Glomerular visceral epithelial cell (primary cell): ENCODE measurements around the gene JUN.

Experiments used
- DNase-seq: peaks from one replicate; pipeline ENCODE4 v3.0.0-alpha.2; 2016; ENCODE audit errors: extremely low spot score

The JUN gene

GRCh38 chr1:58783090-58783992, 506 bp downstream of the JUN start:
- DNase-seq, result peak; percentile 59

DNA sequence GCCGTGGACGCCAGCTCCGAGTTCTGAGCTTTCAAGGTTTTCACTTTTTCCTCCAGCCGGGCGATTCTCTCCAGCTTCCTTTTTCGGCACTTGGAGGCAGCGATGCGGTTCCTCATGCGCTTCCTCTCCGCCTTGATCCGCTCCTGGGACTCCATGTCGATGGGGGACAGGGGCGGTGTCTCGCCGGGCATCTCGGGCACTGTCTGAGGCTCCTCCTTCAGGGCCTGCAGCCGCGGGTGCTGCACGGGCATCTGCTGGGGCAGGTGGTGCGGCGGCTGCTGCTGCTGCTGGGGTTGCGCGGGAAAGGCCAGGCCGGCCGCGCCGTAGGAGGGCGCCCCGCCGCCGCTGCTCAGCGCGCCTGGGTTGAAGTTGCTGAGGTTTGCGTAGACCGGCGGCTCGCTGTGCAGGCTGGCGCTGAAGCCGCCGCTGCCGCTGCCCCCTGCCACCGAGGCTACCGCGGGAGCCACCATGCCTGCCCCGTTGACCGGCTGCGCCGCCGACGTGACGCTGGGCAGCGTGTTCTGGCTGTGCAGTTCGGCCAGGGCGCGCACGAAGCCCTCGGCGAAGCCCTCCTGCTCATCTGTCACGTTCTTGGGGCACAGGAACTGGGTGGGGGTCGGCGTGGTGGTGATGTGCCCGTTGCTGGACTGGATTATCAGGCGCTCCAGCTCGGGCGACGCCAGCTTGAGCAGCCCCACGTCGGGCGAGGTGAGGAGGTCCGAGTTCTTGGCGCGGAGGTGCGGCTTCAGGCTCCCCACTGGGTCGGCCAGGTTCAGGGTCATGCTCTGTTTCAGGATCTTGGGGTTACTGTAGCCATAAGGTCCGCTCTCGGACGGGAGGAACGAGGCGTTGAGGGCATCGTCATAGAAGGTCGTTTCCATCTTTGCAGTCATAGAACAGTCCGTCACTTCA, 1.4 kb downstream of the JUN start:
- peak; percentile 47 for DNase-seq

DNA sequence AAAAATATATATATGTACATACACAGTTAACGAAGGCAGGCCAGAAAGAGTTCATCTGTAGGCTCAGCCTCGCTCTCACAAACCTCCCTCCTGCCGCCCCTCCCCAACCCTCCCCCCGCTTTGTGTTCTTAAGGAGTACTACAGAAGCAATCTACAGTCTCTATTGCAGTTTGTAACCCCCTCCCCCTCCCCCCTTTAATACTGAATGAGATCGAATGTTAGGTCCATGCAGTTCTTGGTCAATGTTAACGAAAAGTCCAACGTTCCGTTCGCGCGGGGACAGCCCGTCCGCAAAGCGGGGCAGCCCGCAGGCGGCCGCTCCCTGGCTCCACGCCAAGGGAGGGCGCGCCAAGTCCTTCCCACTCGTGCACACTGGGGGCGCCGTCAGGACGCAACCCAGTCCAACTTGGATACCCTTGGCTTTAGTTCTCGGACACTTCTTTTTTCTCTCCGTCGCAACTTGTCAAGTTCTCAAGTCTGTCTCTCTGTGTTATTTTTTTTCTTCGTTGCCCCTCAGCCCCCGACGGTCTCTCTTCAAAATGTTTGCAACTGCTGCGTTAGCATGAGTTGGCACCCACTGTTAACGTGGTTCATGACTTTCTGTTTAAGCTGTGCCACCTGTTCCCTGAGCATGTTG, 2.2 kb downstream of the JUN start:
- DNase-seq, result peak; percentile 83

GRCh38 chr1:58780836-58781452, 2.9 kb downstream of the JUN start:
- peak; percentile 35 for DNase-seq

GRCh38 chr1:58780411-58780810, 3.4 kb downstream of the JUN start:
- DNase-seq, result no peak

- DNase-seq, result peak; percentile 61
These were observed 4.0 kb downstream of the JUN start for GRCh38 chr1:58779801-58780382.

GRCh38 chr1:58779059-58779754, 4.6 kb downstream of the JUN start:
- peak; percentile 22 for DNase-seq

DNA sequence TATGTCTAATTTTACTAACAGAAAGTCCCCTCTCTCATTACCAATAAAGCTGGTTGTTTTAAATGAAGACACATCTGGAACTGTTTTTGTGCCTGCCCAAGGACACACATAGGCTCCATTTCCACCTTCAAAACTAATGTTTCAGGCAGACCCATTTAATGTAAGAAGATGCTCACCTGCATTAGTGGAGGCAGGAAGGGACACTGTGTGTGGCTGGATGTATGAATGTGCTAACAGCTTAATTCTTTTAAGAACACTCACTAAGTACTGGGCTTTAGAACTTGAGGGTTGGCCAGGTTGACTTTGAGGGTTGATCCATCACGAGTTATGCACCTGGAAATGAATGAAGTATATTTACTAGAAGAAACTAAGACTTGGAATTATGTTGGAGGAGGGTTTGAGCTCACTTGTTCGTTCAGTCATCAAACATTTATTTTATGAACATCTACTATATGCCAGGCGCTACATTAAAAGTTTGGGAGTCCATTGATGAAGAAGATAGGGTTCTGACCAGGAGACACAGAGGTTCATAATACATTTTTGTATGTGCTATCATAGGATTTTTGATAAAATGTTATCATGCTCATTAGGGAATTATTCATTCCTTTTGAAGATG, 5.4 kb downstream of the JUN start:
- no peak for DNase-seq

GRCh38 chr1:58774027-58774426, 9.8 kb downstream of the JUN start:
- no peak for DNase-seq

DNA sequence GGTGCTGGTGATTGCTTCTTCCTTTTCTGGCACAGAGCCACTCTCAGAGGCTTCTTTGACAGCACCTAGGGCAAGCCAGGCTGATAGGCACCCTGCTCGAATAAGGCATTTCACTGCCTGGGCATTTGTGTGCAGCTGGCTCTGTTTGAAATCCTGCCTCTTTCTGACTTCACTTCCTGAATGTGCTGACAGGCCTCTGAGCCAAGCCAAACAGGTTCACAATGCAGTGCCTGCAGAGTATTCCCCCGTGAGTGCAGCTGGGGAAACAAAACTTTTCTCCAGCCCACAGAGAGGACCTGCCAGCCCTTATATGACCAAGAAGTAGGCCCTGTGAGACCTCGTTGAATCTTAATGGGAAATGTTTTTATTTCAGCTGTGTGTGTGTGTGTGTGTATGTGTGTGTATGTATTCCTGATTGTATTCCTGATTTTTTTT, 10.4 kb downstream of the JUN start:
- peak; percentile 29 for DNase-seq

- DNase-seq, result no peak
These were observed 14.0 kb downstream of the JUN start for GRCh38 chr1:58769809-58770320.

DNA sequence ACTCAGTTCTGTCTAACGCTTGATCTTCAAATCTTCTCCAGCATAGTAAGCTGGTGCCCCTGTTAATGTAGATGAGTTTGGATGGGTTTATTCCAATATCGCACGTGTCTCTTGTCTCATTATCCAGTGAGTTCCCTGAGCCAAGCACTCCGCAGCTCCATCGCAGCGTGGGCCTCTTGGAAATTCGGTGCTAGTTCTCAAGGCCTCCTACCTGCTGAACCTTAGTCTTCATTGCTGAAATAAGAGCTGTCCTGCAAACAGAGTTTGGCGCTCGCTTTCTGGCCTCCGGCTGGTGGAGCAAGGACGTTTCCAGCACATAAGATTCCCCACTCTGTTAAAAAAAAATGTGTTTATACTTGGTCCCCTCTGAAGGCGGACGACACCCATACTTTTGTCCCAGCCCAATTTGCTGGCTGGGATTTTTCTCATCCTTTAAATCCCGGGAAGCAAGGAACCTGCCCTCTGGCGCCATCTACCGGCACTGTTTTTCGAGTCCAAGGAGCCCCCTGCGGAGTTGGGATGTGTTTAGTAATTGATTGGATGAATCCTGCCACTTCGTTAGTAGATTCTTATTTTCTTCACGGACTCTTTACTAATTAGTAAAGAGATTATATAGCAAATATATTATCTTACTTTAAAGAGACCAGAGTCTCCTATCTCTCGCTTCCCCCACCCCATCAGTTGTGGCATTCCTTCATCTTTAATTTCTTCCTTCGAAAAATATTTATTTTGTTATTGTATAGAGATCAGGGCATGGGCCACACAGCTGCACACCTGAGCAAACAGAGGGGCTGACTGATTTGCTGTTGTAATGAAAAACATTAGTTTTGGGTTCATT, 14.7 kb downstream of the JUN start:
- peak; percentile 62 for DNase-seq

GRCh38 chr1:58768191-58768731, 15.6 kb downstream of the JUN start:
- no peak for DNase-seq

GRCh38 chr1:58767143-58767542, 16.7 kb downstream of the JUN start:
- DNase-seq, result no peak

- DNase-seq, result no peak
These were observed 18.4 kb downstream of the JUN start for GRCh38 chr1:58765441-58765840.

- DNase-seq, result no peak
These were observed 18.8 kb downstream of the JUN start for GRCh38 chr1:58765006-58765405.

- DNase-seq, result peak; percentile 16
These were observed 19.4 kb downstream of the JUN start for GRCh38 chr1:58764294-58764978.

GRCh38 chr1:58763214-58763613, 20.6 kb downstream of the JUN start:
- peak; percentile 36 for DNase-seq
